Activated CD4-positive, alpha-beta T cell treated with anti-CD3 and anti-CD28 coated beads, Interleukin-2, amount 50 U/mL, for 16 hours (primary cell): ENCODE data around the gene ZFYVE27.

Source experiments
- DNase-seq: peaks from one replicate; pipeline ENCODE4 v3.0.0-alpha.2; 2020

ZFYVE27 gene

DNA sequence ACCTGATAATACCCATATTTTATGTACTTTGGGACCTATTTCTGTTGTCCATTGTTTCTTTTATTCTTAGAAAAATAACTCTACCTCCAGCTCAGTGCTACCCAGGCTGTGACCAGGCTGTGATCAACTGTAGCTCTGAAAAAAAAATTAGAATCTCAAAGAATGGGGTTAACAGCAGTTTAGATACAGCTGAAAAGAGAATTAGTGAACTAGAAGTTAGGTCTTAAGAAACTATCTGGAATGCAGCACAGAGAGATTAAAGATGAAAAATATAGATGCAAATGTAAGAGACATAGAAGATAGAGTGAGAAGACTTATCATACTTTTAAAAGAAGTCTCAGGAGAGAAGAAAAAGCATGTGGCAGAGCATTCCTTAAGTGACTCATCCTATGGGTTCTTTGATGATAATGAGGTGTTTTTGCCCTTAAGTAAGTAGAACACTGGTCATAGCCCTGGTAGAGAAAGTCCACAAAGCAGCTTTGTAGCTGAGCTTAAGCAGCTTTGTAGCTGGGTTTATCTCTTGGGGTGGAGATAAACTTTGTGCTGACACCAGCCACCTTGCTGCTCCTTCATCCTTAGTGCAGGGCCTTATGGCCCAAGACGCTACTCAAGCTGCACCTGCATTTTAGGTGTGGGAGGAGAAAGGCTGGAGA is 62.2 kb downstream of the ZFYVE27 start:
- no peak for DNase-seq

DNA sequence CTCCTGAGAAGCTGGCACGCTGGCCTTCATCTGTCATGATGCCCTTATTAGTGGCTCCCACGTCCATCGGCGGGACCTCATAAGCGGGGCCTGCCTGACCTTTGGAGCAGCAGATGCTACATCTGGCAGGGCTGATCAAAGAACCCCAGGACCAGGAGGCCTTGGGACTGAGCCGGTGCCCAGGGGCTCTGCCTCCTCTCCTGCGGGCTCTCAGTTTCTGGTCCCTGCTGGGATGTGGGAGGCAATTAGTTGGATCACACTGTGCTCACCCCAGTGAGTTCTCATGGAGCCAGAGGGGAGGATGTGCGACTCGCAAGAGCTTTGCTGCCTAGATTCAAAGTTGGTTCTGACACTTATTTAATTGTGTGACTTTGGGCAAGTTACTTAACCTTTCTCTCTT is 63.5 kb downstream of the ZFYVE27 start:
- DNase-seq, result no peak

DNA sequence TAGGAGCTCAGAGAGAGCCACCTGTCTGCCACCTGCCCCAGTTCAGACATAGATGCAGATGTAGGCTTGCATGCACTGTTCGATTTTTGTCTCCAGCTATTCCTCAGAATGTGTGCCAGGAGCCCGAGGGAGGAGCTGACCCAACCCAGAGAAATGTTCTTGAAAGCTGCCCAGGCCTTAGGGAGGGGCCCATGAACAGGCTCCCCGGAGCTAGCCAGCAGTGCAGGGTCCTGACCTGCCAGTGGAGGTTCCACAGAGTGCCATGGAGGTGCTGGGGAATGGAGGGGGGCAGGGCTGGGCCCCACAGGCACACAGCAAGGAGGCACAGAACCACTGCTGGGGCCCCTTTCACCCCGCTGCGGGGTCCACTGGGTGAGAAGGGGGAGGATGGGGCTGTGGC is 64.5 kb downstream of the ZFYVE27 start:
- no peak for DNase-seq

DNA sequence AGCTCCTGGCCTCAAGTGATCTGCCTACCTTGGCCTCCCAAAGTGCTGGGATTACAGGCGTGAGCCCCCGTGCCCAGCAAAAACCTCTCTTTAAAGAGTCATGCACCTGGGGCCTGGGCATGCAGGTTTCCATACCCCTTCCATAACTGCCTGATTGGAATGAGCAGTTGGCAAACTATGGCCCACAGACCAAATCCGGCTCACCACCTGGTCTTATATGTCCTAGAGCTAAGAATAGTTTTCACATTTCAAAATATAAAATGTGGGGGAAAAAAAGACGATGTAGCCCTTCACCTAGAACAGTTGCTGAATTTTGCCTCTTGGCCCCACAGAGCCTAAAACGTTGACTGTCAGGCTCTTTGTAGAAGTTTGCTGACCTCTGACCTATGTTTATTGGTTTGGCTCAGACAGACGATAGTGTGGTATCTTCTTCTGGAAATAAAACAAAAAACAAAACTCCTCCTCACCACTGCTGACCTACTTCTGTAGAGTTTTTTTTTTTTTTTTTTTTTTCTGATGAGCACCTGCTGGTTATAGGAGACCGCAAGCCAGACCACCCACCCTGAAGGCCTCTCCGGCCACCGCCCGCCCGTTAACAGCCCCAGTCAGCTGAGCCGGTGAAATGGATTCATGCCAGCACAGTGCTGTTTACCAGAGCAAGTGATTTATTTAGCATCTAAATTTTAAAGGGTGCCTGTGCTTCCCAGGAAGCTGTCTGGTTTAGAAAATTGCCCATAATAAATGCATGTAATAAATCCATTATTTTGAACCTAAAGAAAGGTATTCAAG is 68.4 kb downstream of the ZFYVE27 start:
- no peak for DNase-seq

DNA sequence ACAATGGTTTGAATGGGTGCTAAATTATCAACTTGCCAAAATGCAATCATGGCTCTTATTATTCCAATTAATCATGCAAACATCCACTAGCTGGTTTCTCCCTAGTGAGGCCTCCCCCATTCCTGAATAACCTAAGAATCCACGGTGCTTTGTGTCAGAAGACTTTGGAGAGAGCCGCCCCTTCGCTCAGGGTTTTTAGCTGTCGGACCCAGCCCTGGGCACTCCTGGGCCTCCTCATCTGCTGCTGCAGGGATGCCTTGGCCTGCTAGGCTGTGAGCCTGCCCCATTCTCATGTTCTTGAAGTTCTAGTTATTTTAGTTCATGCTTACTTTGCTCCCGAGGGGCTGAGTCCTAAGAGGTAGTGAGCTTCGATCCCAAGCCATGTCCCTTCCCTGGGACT is 69.0 kb downstream of the ZFYVE27 start:
- DNase-seq, result no peak

DNA sequence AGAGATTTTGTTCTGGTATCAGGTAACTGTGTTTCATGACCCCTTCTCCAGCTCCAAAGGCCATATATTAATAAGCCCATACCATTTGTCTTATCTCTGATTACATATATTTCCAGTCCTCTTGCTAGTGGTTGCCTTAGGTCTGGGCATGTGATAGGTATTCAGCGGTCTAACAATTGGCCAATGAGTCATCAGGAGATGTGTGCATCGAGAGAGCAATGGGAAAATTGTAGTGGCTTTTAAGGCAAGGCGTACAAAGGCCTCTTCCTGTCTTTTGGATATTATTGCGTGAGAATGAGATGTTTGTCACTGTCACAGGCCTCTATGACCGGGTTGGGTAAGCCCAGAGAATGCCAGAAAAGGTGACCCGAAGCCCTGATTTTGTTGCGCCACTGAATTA is 73.5 kb downstream of the ZFYVE27 start:
- DNase-seq, result no peak
